NCI-H526 treated with DMSO at 0.1 percent for 48 hours (cell line): ENCODE measurements around the gene MLLT3.

Source experiments
- DNase-seq: peaks from one replicate; lab custom pipeline; 2025; lab: John Stamatoyannopoulos, UW

MLLT3 gene

GRCh38 chr9:20302197-20302596 is 320.1 kb downstream of the MLLT3 start:
- peak; percentile 27 for DNase-seq

- no peak for DNase-seq
Observed at GRCh38 chr9:20300430-20301115, 321.7 kb downstream of the MLLT3 start.

- no peak for DNase-seq
Observed at GRCh38 chr9:20297646-20298084, 324.6 kb downstream of the MLLT3 start.

- no peak for DNase-seq
Observed at GRCh38 chr9:20295555-20295954, 326.7 kb downstream of the MLLT3 start.

- DNase-seq, result no peak
Observed at GRCh38 chr9:20294046-20294750, 328.1 kb downstream of the MLLT3 start.

GRCh38 chr9:20292002-20292401 is 330.3 kb downstream of the MLLT3 start:
- DNase-seq, result no peak
